Neural cell (in vitro differentiated cells): ENCODE data around the gene ENTPD8. TPM values are rescaled to one million over a fixed set of nuclear protein-coding genes. Genes with fewer than 3 reads are reported as not detected.

Experiments
- H2AFZ ChIP-seq: fragments of 200-600, 300-800 bp; sonication (generic), shearing (Covaris generic); 2 replicates; pipeline ENCODE4 v1.6.0; 2014; ENCODE audit warnings: low read depth, mild to moderate bottlenecking, antibody characterized with exemption, low read length, moderate library complexity
- H3F3A ChIP-seq: fragments of 200-600 bp; shearing (Covaris generic); 2 replicates; pipeline ENCODE4 v1.6.1; 2016; ENCODE audit warnings: mild to moderate bottlenecking, moderate library complexity, mixed read lengths, antibody characterized with exemption, low read length; ENCODE audit not compliant: insufficient read depth, poor library complexity, severe bottlenecking
- H3K27ac ChIP-seq: fragments of 200-600, 300-800 bp; sonication (generic), shearing (Covaris generic); 2 replicates; pipeline ENCODE4 v1.5.1; 2014; ENCODE audit warnings: mild to moderate bottlenecking, low read length, moderate library complexity
- H3K27me3 ChIP-seq: fragments of 300-800, 200-600 bp; sonication (generic), shearing (Covaris generic); 2 replicates; pipeline ENCODE4 v1.6.0; 2014; ENCODE audit warnings: mild to moderate bottlenecking, low read depth, low read length, moderate library complexity; ENCODE audit not compliant: insufficient read depth
- H3K36me3 ChIP-seq: fragments of 300-800, 200-600 bp; sonication (generic), shearing (Covaris generic); 2 replicates; pipeline ENCODE4 v1.5.1; 2014; ENCODE audit warnings: mild to moderate bottlenecking, antibody characterized with exemption, low read length, moderate library complexity; ENCODE audit not compliant: insufficient read depth
- H3K4me2 ChIP-seq: fragments of 300-800, 200-600 bp; sonication (generic), shearing (Covaris generic); 2 replicates; pipeline ENCODE4 v1.6.0; 2014; ENCODE audit warnings: mild to moderate bottlenecking, low read length
- H3K4me3 ChIP-seq: fragments of 300-800, 200-600 bp; sonication (generic), shearing (Covaris generic); 2 replicates; pipeline ENCODE4 v1.5.1; 2014; ENCODE audit warnings: mild to moderate bottlenecking, low read length, moderate library complexity
- H3K79me2 ChIP-seq: fragments of 200-600 bp; shearing (Covaris generic); replicated peaks from 2 replicates; pipeline ENCODE4 v1.6.0; 2014; ENCODE audit warnings: mild to moderate bottlenecking, low read length, moderate library complexity; ENCODE audit not compliant: insufficient read depth
- H3K9ac ChIP-seq: fragments of 300-800, 200-600 bp; sonication (generic), shearing (Covaris generic); 2 replicates; pipeline ENCODE4 v1.6.1; 2016; ENCODE audit warnings: mild to moderate bottlenecking, low read length, mixed read lengths
- H3K9me2 ChIP-seq: fragments of 200-600 bp; shearing (Covaris generic); 2 replicates; pipeline ENCODE4 v1.6.1; 2016; ENCODE audit warnings: mild to moderate bottlenecking, low read length, mixed read lengths; ENCODE audit not compliant: insufficient read depth
- H3K9me3 ChIP-seq: fragments of 200-600, 300-800 bp; sonication (generic), shearing (Covaris generic); 2 replicates; pipeline ENCODE4 v1.6.1; 2016; ENCODE audit warnings: mild to moderate bottlenecking, mixed run types, low read length, moderate library complexity, mixed read lengths
- H4K20me1 ChIP-seq: fragments of 200-600 bp; shearing (Covaris generic); 2 replicates; pipeline ENCODE4 v1.6.1; 2016; ENCODE audit warnings: mild to moderate bottlenecking, mixed run types; ENCODE audit not compliant: insufficient read depth
- EP300 ChIP-seq: fragments of 450-650 bp; conservative IDR thresholded peaks from 2 replicates; pipeline ENCODE4 v1.6.1; 2014; ENCODE audit warnings: antibody characterized with exemption, mild to moderate bottlenecking, moderate library complexity; ENCODE audit not compliant: poor library complexity, severe bottlenecking
- EZH2 ChIP-seq: fragments of 200-600, 300-800 bp; shearing (Covaris generic), sonication (generic); IDR thresholded peaks from 2 replicates; pipeline ENCODE4 v1.6.1; 2014; ENCODE audit warnings: antibody characterized with exemption, low read length, borderline replicate concordance, mild to moderate bottlenecking; ENCODE audit not compliant: insufficient read depth, poor library complexity, severe bottlenecking
- MXI1 ChIP-seq: fragments of 450-650 bp; conservative IDR thresholded peaks from 2 replicates; pipeline ENCODE4 v1.6.1; 2014; ENCODE audit warnings: antibody characterized with exemption, mild to moderate bottlenecking; ENCODE audit not compliant: poor library complexity, severe bottlenecking
- POLR2AphosphoS5 ChIP-seq: IDR thresholded peaks from 2 replicates; pipeline ENCODE4 v1.6.1; 2012
- RAD21 ChIP-seq: fragments of 450-650 bp; conservative IDR thresholded peaks from 2 replicates; pipeline ENCODE4 v1.6.1; 2014; ENCODE audit warnings: antibody characterized with exemption, mild to moderate bottlenecking, moderate library complexity
- SMC3 ChIP-seq: fragments of 450-650 bp; conservative IDR thresholded peaks from 2 replicates; pipeline ENCODE4 v1.6.1; 2014; ENCODE audit warnings: antibody characterized with exemption, mild to moderate bottlenecking, moderate library complexity; ENCODE audit not compliant: poor library complexity
- TAF1 ChIP-seq: IDR thresholded peaks from 2 replicates; pipeline ENCODE4 v1.6.1; 2012; ENCODE audit warnings: low read depth
- polyA plus RNA-seq: library from polyadenylated mRNA; depleted of rRNA; stranded (reverse); fragments of >200 nt; gene quantifications from 2 replicates; pipeline ENCODE4 v1.2.3, GENCODE V29; 2014
- TF ChIP-seq, protein P1 (sequence below): IDR thresholded peaks from 2 replicates; pipeline ENCODE4 v1.6.1; 2012; ENCODE audit warnings: borderline replicate concordance
- TF ChIP-seq, protein P2 (sequence below): fragments of 450-650 bp; IDR thresholded peaks from 2 replicates; pipeline ENCODE4 v1.5.1; 2014; ENCODE audit warnings: antibody characterized with exemption, mild to moderate bottlenecking, moderate library complexity; ENCODE audit not compliant: poor library complexity, severe bottlenecking

Gene ENTPD8
- polyA plus RNA-seq, 1 donor from 2014 or later: not detected

DNA sequence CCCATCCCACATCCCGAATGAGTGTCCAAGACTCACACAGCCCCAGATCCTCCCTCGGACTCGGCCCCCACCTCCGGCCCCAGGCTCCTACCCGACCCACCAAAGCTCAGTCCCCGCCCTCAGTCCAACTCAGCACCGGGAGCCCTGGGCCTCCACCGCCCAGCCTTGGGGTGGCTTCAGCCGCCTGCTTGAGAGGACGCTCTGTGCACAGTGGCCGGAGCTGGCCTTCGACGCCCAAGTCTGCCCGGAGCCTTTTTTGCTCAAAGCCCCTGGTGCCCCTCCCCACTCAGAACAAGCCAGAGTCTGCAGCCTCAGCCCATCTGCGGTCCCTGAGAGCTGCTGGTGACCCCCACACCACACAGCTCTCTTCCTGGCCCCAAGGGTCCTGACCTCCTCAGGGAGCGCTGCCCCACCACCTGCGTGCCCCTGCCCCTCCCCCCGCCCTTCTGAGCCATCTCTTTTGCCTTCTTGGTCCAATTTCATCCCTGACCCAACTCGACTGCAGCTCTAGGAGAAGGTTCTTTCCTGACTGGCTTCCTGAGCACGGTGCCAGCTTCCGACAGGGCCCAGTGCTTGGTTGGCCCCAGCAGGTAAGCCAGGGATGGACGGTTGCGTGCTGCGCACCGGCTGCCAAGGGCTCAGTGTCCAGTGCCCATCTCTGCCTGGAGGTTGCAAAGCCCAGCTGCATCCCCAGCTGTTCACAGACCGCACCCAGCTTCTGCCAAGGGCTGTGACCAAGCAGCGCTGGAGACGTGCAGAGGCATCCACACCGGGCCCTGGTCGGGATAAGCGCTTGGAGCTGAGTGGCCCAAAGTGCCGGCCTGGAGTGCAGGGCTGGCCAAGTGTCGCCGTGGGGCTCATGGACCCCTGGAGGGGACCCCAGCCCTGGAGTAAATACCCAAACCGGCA, 45.6 kb upstream of the ENTPD8 start:
- Histone ChIP-seq H3K79me2 (no peaks in the 10 kb centered on the region), H3K4me2 (no peak overlapping the region), H3K27me3 (no peaks in the 10 kb centered on the region), H3K36me3 (no peaks in the 10 kb centered on the region), H3K9me2 (no peaks in the 10 kb centered on the region), H3K4me3 (no peak overlapping the region), H3F3A (no peaks in the 10 kb centered on the region), H3K27ac (no peak overlapping the region), H3K9ac (no peak overlapping the region), H2AFZ (no peak overlapping the region), H3K9me3 (no peaks in the 10 kb centered on the region), H4K20me1 (no peaks in the 10 kb centered on the region)
- TF ChIP-seq RAD21: no peak
- TF ChIP-seq, protein P1, sequence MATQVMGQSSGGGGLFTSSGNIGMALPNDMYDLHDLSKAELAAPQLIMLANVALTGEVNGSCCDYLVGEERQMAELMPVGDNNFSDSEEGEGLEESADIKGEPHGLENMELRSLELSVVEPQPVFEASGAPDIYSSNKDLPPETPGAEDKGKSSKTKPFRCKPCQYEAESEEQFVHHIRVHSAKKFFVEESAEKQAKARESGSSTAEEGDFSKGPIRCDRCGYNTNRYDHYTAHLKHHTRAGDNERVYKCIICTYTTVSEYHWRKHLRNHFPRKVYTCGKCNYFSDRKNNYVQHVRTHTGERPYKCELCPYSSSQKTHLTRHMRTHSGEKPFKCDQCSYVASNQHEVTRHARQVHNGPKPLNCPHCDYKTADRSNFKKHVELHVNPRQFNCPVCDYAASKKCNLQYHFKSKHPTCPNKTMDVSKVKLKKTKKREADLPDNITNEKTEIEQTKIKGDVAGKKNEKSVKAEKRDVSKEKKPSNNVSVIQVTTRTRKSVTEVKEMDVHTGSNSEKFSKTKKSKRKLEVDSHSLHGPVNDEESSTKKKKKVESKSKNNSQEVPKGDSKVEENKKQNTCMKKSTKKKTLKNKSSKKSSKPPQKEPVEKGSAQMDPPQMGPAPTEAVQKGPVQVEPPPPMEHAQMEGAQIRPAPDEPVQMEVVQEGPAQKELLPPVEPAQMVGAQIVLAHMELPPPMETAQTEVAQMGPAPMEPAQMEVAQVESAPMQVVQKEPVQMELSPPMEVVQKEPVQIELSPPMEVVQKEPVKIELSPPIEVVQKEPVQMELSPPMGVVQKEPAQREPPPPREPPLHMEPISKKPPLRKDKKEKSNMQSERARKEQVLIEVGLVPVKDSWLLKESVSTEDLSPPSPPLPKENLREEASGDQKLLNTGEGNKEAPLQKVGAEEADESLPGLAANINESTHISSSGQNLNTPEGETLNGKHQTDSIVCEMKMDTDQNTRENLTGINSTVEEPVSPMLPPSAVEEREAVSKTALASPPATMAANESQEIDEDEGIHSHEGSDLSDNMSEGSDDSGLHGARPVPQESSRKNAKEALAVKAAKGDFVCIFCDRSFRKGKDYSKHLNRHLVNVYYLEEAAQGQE: no peak
- no peak for TF ChIP-seq MXI1
- no peak for TF ChIP-seq TAF1
- TF ChIP-seq EP300: no peak
- TF ChIP-seq, protein P2, sequence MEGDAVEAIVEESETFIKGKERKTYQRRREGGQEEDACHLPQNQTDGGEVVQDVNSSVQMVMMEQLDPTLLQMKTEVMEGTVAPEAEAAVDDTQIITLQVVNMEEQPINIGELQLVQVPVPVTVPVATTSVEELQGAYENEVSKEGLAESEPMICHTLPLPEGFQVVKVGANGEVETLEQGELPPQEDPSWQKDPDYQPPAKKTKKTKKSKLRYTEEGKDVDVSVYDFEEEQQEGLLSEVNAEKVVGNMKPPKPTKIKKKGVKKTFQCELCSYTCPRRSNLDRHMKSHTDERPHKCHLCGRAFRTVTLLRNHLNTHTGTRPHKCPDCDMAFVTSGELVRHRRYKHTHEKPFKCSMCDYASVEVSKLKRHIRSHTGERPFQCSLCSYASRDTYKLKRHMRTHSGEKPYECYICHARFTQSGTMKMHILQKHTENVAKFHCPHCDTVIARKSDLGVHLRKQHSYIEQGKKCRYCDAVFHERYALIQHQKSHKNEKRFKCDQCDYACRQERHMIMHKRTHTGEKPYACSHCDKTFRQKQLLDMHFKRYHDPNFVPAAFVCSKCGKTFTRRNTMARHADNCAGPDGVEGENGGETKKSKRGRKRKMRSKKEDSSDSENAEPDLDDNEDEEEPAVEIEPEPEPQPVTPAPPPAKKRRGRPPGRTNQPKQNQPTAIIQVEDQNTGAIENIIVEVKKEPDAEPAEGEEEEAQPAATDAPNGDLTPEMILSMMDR: no peak
- TF ChIP-seq POLR2AphosphoS5: no peak
- TF ChIP-seq EZH2: no peak
- TF ChIP-seq SMC3: no peak

DNA sequence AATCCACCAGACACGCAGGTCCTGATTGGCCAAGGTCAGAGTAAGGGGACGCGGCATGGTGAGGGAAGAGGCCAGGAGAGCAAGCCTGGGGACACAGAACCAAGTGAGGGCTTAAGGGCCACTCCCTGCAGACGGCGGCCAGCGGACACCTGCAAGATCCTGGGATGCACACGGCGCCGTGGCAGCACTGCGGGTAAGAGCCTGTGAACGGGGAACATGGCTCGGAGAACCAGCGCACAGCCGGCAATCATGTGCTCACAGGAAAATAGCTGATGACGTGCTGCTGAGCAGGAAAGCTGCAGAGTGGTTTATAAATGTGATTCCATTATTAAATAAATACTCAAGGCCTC, 45.0 kb upstream of the ENTPD8 start:
- no peak overlapping the region for H3K4me2 ChIP-seq
- no peaks in the 10 kb centered on the region for H4K20me1 ChIP-seq
- H3K9me3 ChIP-seq: no peaks in the 10 kb centered on the region
- no peaks in the 10 kb centered on the region for H3F3A ChIP-seq
- H3K9ac ChIP-seq: no peak overlapping the region
- no peak overlapping the region for H3K4me3 ChIP-seq
- H3K36me3 ChIP-seq: no peaks in the 10 kb centered on the region
- H3K27me3 ChIP-seq: no peaks in the 10 kb centered on the region
- no peaks in the 10 kb centered on the region for H3K9me2 ChIP-seq
- no peak overlapping the region for H2AFZ ChIP-seq
- no peak for TF ChIP-seq SMC3
- TF ChIP-seq, protein P1: no peak
- H3K79me2 ChIP-seq: no peaks in the 10 kb centered on the region
- no peak overlapping the region for H3K27ac ChIP-seq
